K562 (cell line): ENCODE results near the gene HTRA3. TPM values are rescaled to one million over a fixed set of nuclear protein-coding genes. Genes with fewer than 3 reads are reported as not detected.

Source experiments
- ATAC-seq: fragments of 200-7000 bp; cut with Tn5 transposase; 3 replicates; pipeline ENCODE4 v1.9.1; 2020; ENCODE audit warnings: moderate library complexity
- BruUV-seq: library from RNA; stranded (reverse); fragments of 400-500 nt; replicated peaks from 2 replicates; lab custom pipeline; 2021; lab: Mats Ljungman, UMichigan
- CTCF ChIA-PET: fragments of 300-600 bp; formaldehyde crosslinking; extraction: SDS; loops from one replicate; lab custom pipeline; 2021; ENCODE audit warnings: low intra/inter-chr PET ratio; lab: Yijun Ruan, JAX
- POLR2A ChIA-PET: fragments of 300-600, 350-650 bp; sonication (Branson Sonifier 250); formaldehyde crosslinking; extraction: SDS; loops from one replicate; lab custom pipeline; 2021; ENCODE audit warnings: antibody characterized with exemption, inconsistent platforms; lab: Yijun Ruan, JAX
- DNase-seq, 4 experiments: peaks; one replicate each; pipeline versions ENCODE4 v3.0.0 to v3.0.0-alpha.2; 2011 to 2018; ENCODE audit warnings: low spot score in 3 of 4, mixed read lengths in 3 of 4; ENCODE audit errors: extremely low read depth in 1 of 4
- FAIRE-seq: peaks from 2 replicates; lab custom pipeline; 2011; peaks lifted over from hg19 to GRCh38; lab: Jason Lieb, UNC
- H2AFZ ChIP-seq: 2 replicates; pipeline ENCODE4 v1.6.0; 2011; ENCODE audit warnings: low read depth, low read length, control low read depth, inconsistent platforms
- H3K27ac ChIP-seq: fragments of 200-600 bp; 3 replicates; pipeline ENCODE4 v1.8.0; 2011; ENCODE audit warnings: low read depth, mild to moderate bottlenecking, control low read depth, inconsistent platforms, low read length, moderate library complexity, mixed read lengths; ENCODE audit errors: extremely low read depth
- H3K27me3 ChIP-seq, 2 experiments: fragments of 300-600 bp in 1 of 2; 2 replicates in 1 of 2; 3 replicates in 1 of 2; pipeline versions ENCODE4 v1.6.0 to v1.8.0; 2011; ENCODE audit warnings: inconsistent platforms in 2 of 2, low read length in 2 of 2, mild to moderate bottlenecking in 1 of 2, mixed read lengths in 1 of 2, moderate library complexity in 1 of 2; ENCODE audit not compliant: control insufficient read depth in 2 of 2, insufficient read depth in 2 of 2
- H3K36me3 ChIP-seq: fragments of 300-600 bp; 3 replicates; pipeline ENCODE4 v1.8.0; 2011; ENCODE audit warnings: mild to moderate bottlenecking, low read length, inconsistent platforms; ENCODE audit not compliant: control insufficient read depth, insufficient read depth
- H3K4me1 ChIP-seq, 2 experiments: fragments of 200-600 bp in 1 of 2; replicated peaks in 1 of 2; 2 replicates in 1 of 2; 3 replicates in 1 of 2; pipeline versions ENCODE4 v1.5.1 to v1.8.0; 2011; ENCODE audit warnings: inconsistent platforms in 2 of 2, low read length in 2 of 2, mild to moderate bottlenecking in 1 of 2, mixed read lengths in 1 of 2, moderate library complexity in 1 of 2; ENCODE audit not compliant: control insufficient read depth in 2 of 2, insufficient read depth in 2 of 2
- H3K4me2 ChIP-seq: 2 replicates; pipeline ENCODE4 v1.6.1; 2011; ENCODE audit warnings: low read length, control low read depth, inconsistent platforms, mixed read lengths; ENCODE audit not compliant: insufficient read depth
- H3K4me3 ChIP-seq: fragments of 200-600 bp; sonication (generic), shearing (Covaris generic); 2 replicates; pipeline ENCODE4 v1.5.1; 2016; ENCODE audit warnings: control low read depth, inconsistent platforms
- H3K79me2 ChIP-seq: fragments of 200-600 bp; 3 replicates; pipeline ENCODE4 v1.8.0; 2011; ENCODE audit warnings: low read length, inconsistent platforms; ENCODE audit not compliant: control insufficient read depth, insufficient read depth
- H3K9ac ChIP-seq, 2 experiments: 2 replicates each; pipeline versions ENCODE4 v1.6.0 to v1.6.1; 2011; ENCODE audit warnings: low read depth in 2 of 2, low read length in 2 of 2, control low read depth in 1 of 2, inconsistent platforms in 1 of 2, mild to moderate bottlenecking in 1 of 2, mixed read lengths in 1 of 2; ENCODE audit not compliant: insufficient read depth in 1 of 2
- H3K9me1 ChIP-seq: one replicate; pipeline ENCODE4 v1.6.0; 2011; ENCODE audit warnings: inconsistent platforms, mild to moderate bottlenecking, low read length, moderate library complexity; ENCODE audit not compliant: control insufficient read depth, insufficient read depth
- H3K9me3 ChIP-seq: replicated peaks from 2 replicates; pipeline ENCODE4 v1.5.1; 2011; ENCODE audit warnings: low read depth, low read length, inconsistent platforms; ENCODE audit not compliant: control insufficient read depth, insufficient read depth
- H4K20me1 ChIP-seq: replicated peaks from 2 replicates; pipeline ENCODE4 v1.6.1; 2011; ENCODE audit warnings: low read length, inconsistent platforms, mixed read lengths; ENCODE audit not compliant: control insufficient read depth, insufficient read depth
- C11orf30 ChIP-seq: fragments of 450-650 bp; IDR thresholded peaks from 2 replicates; pipeline ENCODE4 v1.6.1; 2016; ENCODE audit warnings: low read depth, mild to moderate bottlenecking
- CBX2 ChIP-seq: fragments of 200-600 bp; sonication (generic); IDR thresholded peaks from one replicate; pipeline ENCODE4 v1.6.1; 2012; ENCODE audit warnings: mild to moderate bottlenecking, low read length, inconsistent platforms; ENCODE audit not compliant: insufficient read depth, poor library complexity, severe bottlenecking
- CHAMP1 ChIP-seq: fragments of 450-650 bp; IDR thresholded peaks from 2 replicates; pipeline ENCODE4 v1.6.1; 2016; ENCODE audit warnings: mild to moderate bottlenecking
- KLF6 ChIP-seq: fragments of 250-450 bp; sonication (Bioruptor Pico); IDR thresholded peaks from 2 replicates; pipeline ENCODE4 v1.4.0; 2020; ENCODE audit warnings: mild to moderate bottlenecking, moderate library complexity, borderline replicate concordance
- MEF2D ChIP-seq: conservative IDR thresholded peaks from 2 replicates; pipeline ENCODE4 v1.6.1; 2016; ENCODE audit warnings: low read depth, missing genetic modification characterization, missing compliant biosample characterization
- NR2F6 ChIP-seq: fragments of 450-650 bp; formaldehyde crosslinking; IDR thresholded peaks from 2 replicates; pipeline ENCODE4 v1.4.0; 2020; ENCODE audit warnings: mild to moderate bottlenecking
- NRF1 ChIP-seq, 2 experiments: fragments of 450-650 bp; IDR thresholded peaks in 1 of 2; conservative IDR thresholded peaks in 1 of 2; 2 replicates each; pipeline ENCODE4 v1.6.1; 2014; ENCODE audit warnings: mild to moderate bottlenecking in 2 of 2
- POLR2B ChIP-seq: fragments of 450-650 bp; IDR thresholded peaks from 2 replicates; pipeline ENCODE4 v1.6.1; 2018; ENCODE audit warnings: low read depth; ENCODE audit not compliant: partially characterized antibody
- POLR2G ChIP-seq: fragments of 200-400 bp; formaldehyde crosslinking; IDR thresholded peaks from 2 replicates; pipeline ENCODE4 v1.6.1; 2017; ENCODE audit warnings: low read depth, mild to moderate bottlenecking, antibody characterized with exemption, low read length, moderate library complexity
- ZBTB11 ChIP-seq, 3 experiments: fragments of 200-800 bp in 1 of 3; fragments of 250-450 bp in 1 of 3; fragments of 450-650 bp in 1 of 3; sonication (Bioruptor Pico) in 1 of 3; sonication (Bioruptor generic) in 1 of 3; formaldehyde crosslinking in 1 of 3; IDR thresholded peaks; 2 replicates each; pipeline versions ENCODE4 v1.6.1 to v1.8.0; 2016 to 2022; ENCODE audit warnings: mild to moderate bottlenecking in 2 of 3, missing genetic modification characterization in 2 of 3, missing compliant biosample characterization in 1 of 3, moderate library complexity in 1 of 3
- ZBTB17 ChIP-seq: fragments of 450-650 bp; formaldehyde crosslinking; IDR thresholded peaks from 2 replicates; pipeline ENCODE4 v1.4.0; 2020; ENCODE audit warnings: mild to moderate bottlenecking
- ZFX ChIP-seq: sonication (generic); formaldehyde crosslinking; IDR thresholded peaks from 2 replicates; pipeline ENCODE4 v1.8.0; 2022; ENCODE audit warnings: mild to moderate bottlenecking, missing genetic modification reagents, moderate library complexity
- ZKSCAN1 ChIP-seq: fragments of 150-350 bp; IDR thresholded peaks from 2 replicates; pipeline ENCODE4 v1.6.1; 2016; ENCODE audit warnings: low read depth, low read length
- ZKSCAN3 ChIP-seq: fragments of 250-450 bp; sonication (Bioruptor Pico); IDR thresholded peaks from 2 replicates; pipeline ENCODE4 v1.4.0; 2020
- ZNF444 ChIP-seq: fragments of 250-450 bp; sonication (Bioruptor Pico); IDR thresholded peaks from 2 replicates; pipeline ENCODE4 v1.4.0; 2020; ENCODE audit warnings: mild to moderate bottlenecking, moderate library complexity
- ZNF561 ChIP-seq: fragments of 450-650 bp; formaldehyde crosslinking; conservative IDR thresholded peaks from 2 replicates; pipeline ENCODE4 v1.4.0; 2020; ENCODE audit warnings: mild to moderate bottlenecking, moderate library complexity
- ZZZ3 ChIP-seq: fragments of 450-650 bp; IDR thresholded peaks from 2 replicates; pipeline ENCODE4 v1.6.1; 2016; ENCODE audit warnings: antibody characterized with exemption, mild to moderate bottlenecking, moderate library complexity
- WGBS: fragments of 100-300 bp; shearing (Covaris generic); methylation state at CpG from one replicate; pipeline ENCODE4 v1.1.6; 2016; ENCODE audit warnings: low coverage, mixed read lengths; ENCODE audit not compliant: insufficient coverage; ENCODE audit errors: missing lambda C conversion rate; 5-methylcytosine and 5-hydroxymethylcytosine counted together
- in situ Hi-C: fragments of 300-500 bp; cut with MboI; formaldehyde crosslinking; loops from 4 replicates; pipeline ENCODE4 v1.15.0; 2018; ENCODE audit warnings: inconsistent platforms, mixed read lengths
- intact Hi-C: fragments of 100-400 bp; cut with micrococcal nuclease; formaldehyde crosslinking; loops from 2 replicates; pipeline ENCODE4 v1.14.2; 2022
- polyA plus RNA-seq, 8 experiments: library from polyadenylated mRNA; depleted of rRNA in 4 of 8; stranded (reverse) in 5 of 8; unstranded in 3 of 8; fragments of >200 nt; fragmentation: Nextera tagmentation in 2 of 8; fragmentation: Illumina TruSeq in 1 of 8; extraction: Ambion mirVana in 2 of 8; extraction: Trizol in 1 of 8; gene quantifications; 2 replicates each; pipeline versions ENCODE4 v1.2.1 to v1.2.3, GENCODE V29; 2011 to 2014; ENCODE audit warnings: inconsistent platforms in 1 of 8, missing spikeins in 1 of 8
- total RNA-seq, 7 experiments: library from RNA; depleted of rRNA in 6 of 7; stranded (reverse); fragments of >200 nt in 6 of 7; fragmentation: Illumina TruSeq in 2 of 7; extraction: Trizol in 2 of 7; gene quantifications; 2 replicates each; pipeline versions ENCODE4 v1.2.1 to v1.2.3, GENCODE V29; 2011 to 2021; ENCODE audit warnings: low replicate concordance in 1 of 7

HTRA3 gene
- total and polyA plus RNA-seq, 9 of the 15 experiments (the other 6 are each of a cell fraction or from before 2014, with no cell fraction given): 0.04 TPM; not detected in 8

GRCh38 chr4:8345946-8346814, 76.6 kb downstream of the HTRA3 start:
- Histone ChIP-seq H3K36me3 (no peaks in the 10 kb centered on the region), H3K4me1 (peaks cover 0 to 13% of the 10 kb centered on the region in 2 experiments; a peak in 2 of 5 replicates), H3K27me3 (peaks cover 0 to 60% of the 10 kb centered on the region in 2 experiments; a peak in 3 of 5 replicates), H3K9me1 (no peaks in the 10 kb centered on the region), H3K4me2 (no peak overlapping the region), H3K9me3 (no peaks in the 10 kb centered on the region), H3K27ac (no peak overlapping the region), H2AFZ (no peak overlapping the region), H3K9ac (no peak overlapping the region), H4K20me1 (no peaks in the 10 kb centered on the region), H3K79me2 (no peaks in the 10 kb centered on the region), H3K4me3 (no peak overlapping the region)
- ATAC-seq (no peak), FAIRE-seq (no peak), DNase-seq (no peak)
- ChIA-PET CTCF (no interaction called here), POLR2A (interaction anchor here (1.4 kb wide), 1 partner anchor 21 kb away, joined by 3 read pairs; no protein-coding TSS in a partner anchor)
- intact Hi-C loops: no loop called here
- no peak for TF ChIP-seq ZBTB17 (CRISPR knock-in tag)
- no peak for TF ChIP-seq POLR2B
- no peak for TF ChIP-seq CBX2
- no peak for TF ChIP-seq KLF6 (CRISPR knock-in tag)
- no peak for TF ChIP-seq NRF1 (conservative IDR thresholded peaks at IDR 0.05 in 1 of 2, IDR thresholded peaks at IDR 0.05 in 1 of 2)
- TF ChIP-seq ZFX (CRISPR knock-in tag): no peak
- TF ChIP-seq NR2F6: no peak
- TF ChIP-seq ZKSCAN1: no peak
- TF ChIP-seq C11orf30: no peak
- TF ChIP-seq MEF2D (tag): no peak
- TF ChIP-seq ZBTB11 (CRISPR knock-in tag; IDR thresholded peaks at IDR 0.05): no peak
- no peak for TF ChIP-seq POLR2G
- TF ChIP-seq ZNF444 (CRISPR knock-in tag): no peak
- no peak for TF ChIP-seq ZZZ3
- no peak for TF ChIP-seq ZKSCAN3 (CRISPR knock-in tag)
- no peak for TF ChIP-seq CHAMP1
- TF ChIP-seq ZNF561 (CRISPR knock-in tag): no peak
- no TSS peak for BruUV-seq
- 20% methylated on average over 23 of the region's 39 CpGs for WGBS
- in situ Hi-C loops: no loop called here
